NCI-H2227 (cell line): ENCODE measurements around the gene HOXB13.
A peak's percentile ranks its signal among the peaks of the same experiment; 100 is the strongest.
"Not testable (repeated sequence)": the region's sequence is repeated elsewhere in the genome, so short reads cannot be mapped to it uniquely, and the experiment has no call there.

Source experiments
- DNase-seq: peaks from one replicate; lab custom pipeline; 2025; ENCODE audit not compliant: unreplicated experiment; lab: John Stamatoyannopoulos, UW

Gene HOXB13

GRCh38 chr17:48726916-48727286, 1.6 kb downstream of the HOXB13 start:
- no peak for DNase-seq

- DNase-seq: no peak
Observed at GRCh38 chr17:48726114-48726915, 2.2 kb downstream of the HOXB13 start.

GRCh38 chr17:48725288-48726064, 3.1 kb downstream of the HOXB13 start:
- no peak for DNase-seq

DNA sequence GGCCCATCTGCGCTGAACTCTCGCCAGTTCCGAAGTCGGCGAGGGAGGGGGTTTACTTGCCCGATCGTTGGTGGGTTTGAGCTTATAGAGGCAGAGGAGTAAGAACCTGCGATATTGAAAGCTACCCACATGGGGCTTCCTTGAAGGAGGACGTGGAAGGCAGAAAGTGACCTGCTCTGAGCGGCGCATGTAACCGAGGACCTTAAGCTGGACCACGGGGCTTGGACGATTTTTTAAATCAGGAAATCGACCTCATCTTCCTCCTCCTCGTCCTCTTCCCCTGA, 3.6 kb downstream of the HOXB13 start:
- DNase-seq: no peak

DNA sequence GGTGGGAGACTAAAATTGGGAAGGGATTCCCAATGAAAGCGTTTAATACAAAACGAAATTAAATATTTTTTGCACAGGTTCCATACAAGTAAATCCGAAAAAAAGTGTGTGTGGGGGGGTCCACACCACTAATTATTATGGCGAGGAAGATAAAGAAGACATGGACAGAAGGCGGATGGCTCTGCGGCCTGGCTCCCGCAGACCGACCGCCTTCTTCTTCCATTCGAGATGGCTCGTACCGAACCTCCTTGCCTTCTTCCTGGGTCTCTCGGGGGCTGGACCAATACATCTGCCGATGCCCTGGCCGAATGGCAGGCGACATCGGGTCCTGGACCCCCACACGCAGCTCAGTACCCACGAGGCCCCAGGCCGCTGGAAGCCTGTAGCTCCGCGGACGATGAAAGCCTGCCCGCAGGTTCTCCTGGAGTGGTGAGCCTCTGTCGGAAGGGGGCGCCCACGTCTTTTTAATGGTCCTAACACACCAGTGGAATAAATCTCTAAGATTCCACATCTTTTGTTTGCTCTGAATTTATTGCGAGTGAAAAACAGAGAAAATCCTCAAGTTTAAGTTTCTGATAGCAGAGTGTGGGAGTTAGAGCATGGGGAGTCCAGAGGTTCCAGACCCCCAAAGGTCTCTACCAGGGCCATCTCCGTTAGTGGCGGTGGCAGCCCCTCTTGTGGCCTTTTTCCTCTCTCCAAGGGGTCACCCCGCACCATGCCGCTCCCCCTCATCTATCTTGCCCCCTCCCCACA, 4.1 kb downstream of the HOXB13 start:
- peak; percentile 85 for DNase-seq

DNA sequence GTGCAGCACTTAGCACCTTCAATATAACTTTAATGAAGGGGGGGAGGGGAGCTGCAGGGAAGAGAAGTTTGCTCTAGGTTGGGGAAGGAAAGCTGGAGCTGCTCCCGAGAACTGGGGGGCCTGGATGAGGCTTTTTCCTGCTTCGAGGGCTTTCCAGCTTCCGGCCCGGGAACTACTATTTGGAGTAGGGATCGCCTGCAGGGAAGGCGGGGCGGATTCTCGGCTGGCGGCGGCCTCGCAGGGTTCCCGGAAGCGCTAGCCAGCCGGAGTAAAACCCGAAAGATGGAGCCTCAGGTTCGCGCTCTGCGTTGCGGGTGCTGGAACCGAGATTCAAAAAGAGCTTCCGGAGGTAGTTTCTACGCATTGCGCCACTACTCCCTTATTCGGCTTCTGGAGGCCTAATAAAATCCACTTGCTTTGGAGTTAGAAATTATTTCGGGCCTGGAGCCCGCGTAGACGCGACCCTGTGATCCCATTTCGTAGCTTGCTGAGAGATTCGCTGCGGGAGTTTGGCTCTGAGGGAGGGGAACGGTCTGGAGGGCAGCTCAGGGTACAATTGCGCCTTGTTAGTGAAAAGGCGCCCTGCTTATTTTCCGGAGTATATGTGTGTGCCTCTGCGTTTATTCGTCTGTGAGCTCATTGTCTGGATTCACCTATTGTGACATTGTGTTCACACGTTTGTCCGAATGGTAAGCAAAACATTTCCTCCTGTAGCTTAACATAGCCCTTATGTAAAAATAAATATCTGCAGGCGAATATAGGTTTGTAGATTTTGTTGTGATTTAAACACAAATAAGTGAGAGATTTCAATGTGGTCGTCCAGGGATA, 4.9 kb downstream of the HOXB13 start:
- no peak for DNase-seq

- no peak for DNase-seq
Observed at GRCh38 chr17:48722915-48723422, 5.6 kb downstream of the HOXB13 start, which contains the start of gene PRAC2. Gene PRAC2, plus strand, starts transcription at chr17:48723185. Its CDS starts 1,226 bp downstream, at chr17:48724411.

- DNase-seq: no peak
Observed at GRCh38 chr17:48722201-48722907, 6.2 kb downstream of the HOXB13 start, which contains the start of gene PRAC1. Gene PRAC1, minus strand, starts transcription at chr17:48722518. Its CDS starts 126 bp downstream, at chr17:48722392.

DNA sequence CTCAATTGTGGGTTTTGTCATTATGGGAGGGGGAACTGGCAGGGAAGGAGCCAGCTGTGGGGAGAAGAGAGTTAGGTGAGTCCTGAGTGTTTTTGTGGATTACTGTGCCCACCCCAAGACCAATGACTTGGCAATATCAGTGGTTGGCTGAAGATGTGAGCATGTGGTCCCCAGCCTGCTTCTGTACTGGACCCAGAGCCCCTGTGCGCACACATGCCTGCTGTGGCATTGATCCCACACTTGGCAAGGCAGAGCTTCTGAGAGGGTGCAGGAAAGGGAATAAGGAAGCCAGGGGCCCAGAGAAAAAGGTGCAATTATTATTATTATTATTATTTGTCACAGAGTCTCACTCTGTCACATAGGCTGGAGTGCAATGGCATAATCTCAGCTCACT, 7.5 kb downstream of the HOXB13 start:
- DNase-seq: no peak

DNA sequence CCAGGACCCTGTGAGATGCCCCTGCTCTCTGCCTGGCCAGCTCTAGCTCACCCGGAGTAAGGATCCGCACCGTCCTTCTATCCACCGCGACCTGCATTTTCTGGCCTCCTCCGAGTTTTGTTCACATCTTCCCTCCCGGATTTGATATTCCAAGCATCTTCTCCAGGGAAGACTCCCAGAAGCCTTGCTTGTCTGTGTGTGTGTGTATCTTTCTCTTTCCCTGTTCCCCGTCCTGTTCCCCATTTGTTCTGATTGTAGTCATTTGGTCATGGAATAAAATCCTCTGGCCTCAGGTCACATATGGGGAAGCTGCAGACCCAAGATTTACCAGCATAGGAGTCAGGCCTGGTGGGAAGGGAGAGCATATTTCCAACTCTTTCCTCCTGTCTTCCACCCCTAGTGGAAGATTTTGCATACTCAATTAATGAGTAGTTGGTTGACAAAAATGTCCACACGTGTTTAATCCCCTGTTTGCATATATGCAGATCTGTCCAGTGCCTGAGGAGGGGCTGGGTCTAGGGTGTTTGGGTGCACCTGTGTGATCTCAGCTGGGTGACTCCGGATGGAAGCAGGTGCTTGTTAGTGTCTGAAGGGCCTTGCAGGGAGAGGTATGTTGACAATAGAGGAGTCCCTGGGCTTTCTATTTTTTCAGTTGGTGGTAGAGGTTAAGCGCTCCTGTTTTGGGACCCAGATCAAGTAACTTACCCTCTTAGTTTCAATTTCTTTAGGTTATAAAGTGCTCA, 8.1 kb downstream of the HOXB13 start:
- DNase-seq: no peak

DNA sequence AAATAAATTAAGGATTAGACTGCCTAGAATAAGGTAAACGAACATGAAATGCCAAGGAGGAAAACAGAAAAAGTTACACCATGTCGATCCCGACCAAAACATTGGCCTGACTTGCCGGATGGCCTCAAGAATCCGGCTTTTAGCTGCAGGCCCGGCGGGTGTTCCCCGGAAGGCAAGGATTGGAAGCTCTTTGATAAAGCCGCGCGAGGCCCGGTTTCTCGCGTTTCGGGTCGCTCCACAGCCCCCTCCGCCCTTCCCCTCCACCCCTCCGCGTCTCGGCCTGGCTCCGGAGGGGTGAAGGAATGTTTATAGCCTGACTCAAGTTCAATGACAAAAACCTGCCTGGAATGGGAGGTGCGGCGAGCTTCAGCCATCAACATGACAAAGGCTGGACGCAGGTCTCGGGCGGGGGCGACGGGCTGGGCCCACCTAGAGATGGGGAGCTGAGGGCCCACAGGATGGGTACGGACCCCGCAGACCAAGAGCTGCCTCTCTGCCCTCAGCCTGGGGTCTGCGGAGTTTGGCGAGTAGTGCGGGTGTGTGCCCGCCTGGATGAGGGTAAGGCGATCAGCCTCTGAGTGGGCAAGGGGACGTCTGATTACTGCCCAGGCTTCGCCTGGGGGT, 8.8 kb downstream of the HOXB13 start:
- no peak for DNase-seq

DNA sequence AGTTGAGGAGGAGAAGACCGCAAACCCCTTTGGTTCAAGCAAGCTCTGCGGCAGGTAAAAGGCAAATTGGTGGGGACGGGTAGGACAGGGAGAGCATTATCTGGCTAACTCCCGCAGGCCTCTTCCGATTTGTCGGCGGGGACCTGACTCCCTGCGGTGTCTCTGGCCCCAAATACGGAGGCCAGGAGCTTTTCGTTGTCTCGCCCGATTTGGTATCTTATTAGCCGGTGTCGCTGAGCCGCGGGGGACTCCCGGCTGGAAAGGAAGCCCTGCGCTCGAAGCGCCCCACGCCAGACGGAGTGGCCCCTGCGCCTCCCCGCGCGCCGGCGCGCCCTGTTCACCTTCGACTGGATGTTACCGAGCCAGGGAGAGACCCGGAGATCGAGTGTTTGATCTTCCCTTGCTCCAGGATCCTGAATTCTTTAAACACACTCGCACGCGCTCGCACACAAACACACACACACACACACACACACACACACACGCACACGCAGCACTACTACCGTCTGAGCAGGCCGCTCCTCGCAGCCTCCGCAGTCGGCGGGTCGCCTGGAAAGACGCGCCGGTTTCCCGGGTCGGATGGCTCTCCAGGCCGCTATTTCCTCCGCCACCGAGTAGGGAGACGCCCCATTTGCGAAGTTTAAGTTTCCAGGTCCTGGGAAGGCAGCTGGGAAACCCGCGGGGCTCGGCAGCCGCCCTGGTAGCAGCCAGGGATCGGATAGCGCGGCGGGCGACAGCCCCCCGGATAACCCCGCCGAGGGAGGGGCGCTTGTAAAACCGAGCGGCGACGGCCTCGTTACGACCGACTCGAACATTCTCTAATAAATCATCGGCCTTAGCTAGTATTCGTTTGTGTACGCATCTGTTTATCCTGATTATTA, 9.5 kb downstream of the HOXB13 start:
- DNase-seq: peak; percentile 38

- DNase-seq: no peak
Observed at GRCh38 chr17:48718227-48718760, 10.3 kb downstream of the HOXB13 start.

- no peak for DNase-seq
Observed at GRCh38 chr17:48717367-48718226, 11.0 kb downstream of the HOXB13 start.

DNA sequence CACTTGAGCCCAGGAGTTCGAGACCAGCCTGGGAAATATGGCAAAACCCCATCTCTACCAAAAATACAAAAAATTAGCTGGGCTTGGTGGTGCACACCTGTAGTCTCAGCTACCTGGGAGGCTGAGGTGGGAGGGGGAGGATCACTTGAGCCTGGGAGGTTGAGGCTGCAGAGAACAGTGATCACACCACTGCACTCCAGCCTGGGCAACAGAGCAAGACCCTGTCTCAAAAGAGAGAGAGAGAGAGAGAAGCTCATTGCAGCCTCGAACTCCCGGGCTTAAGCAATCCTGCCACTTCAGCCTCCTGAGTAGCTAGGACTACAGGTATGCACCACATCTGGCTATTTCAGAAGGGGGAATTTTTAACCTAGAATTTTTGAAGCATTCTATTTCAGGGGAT, 12.0 kb downstream of the HOXB13 start:
- DNase-seq: not testable (repeated sequence)

DNA sequence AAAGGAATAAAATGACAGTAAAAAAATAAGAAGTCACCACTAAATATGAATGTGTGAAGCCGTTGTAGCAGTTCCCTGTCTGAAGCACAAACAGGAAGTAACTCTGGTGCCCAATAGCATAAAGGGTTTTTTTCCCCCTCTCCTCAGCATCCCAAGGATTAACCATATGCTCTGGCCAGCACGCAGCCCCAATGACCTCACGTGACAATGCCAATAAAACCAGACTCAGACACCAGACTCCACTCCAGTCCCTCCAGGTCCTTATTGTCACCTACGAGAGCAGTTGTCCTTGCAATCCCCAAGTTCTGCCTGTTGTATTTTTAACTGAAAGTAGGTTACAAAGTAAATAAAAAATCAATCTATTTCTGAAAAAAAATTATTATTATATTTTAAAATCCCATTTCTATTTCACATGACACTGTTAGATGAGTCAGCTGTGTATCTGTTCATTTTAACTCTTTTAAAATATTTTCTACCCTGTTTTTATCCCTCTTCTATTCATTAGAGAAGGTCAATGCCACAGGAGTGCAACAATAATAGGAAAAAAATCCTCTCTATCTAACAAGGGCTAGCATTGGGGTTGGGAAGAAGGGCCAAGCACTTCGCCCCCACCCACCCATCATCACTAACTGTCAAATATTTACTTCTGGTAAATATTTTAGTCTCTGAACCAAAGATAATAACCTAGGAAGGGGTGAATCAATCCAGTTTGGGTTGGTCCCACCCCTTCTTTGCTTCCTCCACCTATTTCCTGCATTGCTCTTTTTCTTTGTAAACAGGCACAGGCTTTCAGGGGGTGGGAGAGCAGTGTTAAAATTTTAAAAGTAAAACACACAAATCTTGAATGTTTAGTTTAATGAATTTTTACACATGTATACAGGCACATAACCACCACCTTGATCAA, 12.8 kb downstream of the HOXB13 start:
- DNase-seq: no peak
